Measurements from ENCODE around the gene SLC30A10. TPM values are rescaled to one million over a fixed set of nuclear protein-coding genes. Genes with fewer than 3 reads are reported as not detected.
"Not testable (repeated sequence)": the region's sequence is repeated elsewhere in the genome, so short reads cannot be mapped to it uniquely, and the experiment has no call there.

Gene SLC30A10
- polyA plus RNA-seq, 1 donor (not counting 4 experiments of a cell fraction or from before 2014, with no cell fraction given) = 0.03 TPM

- H3K36me3 ChIP-seq (ENCODE audit: control insufficient read depth in 2 of 2, extremely low read depth in 1 of 2, insufficient read depth in 2 of 2, low read length in 2 of 2) = no peaks in the 10 kb centered on the region
- H3K4me2 ChIP-seq (ENCODE audit: control insufficient read depth, extremely low read depth, insufficient read depth, low read depth, low read length) = no peak overlapping the region
- H3K9me1 ChIP-seq (ENCODE audit: control insufficient read depth, extremely low read depth, insufficient read depth, low read length) = no peaks in the 10 kb centered on the region
- H3K9me3 ChIP-seq (ENCODE audit: control insufficient read depth, low read depth, low read length) = no peaks in the 10 kb centered on the region
- no peaks in the 10 kb centered on the region for H3K27me3 ChIP-seq (ENCODE audit: control insufficient read depth, extremely low read depth, insufficient read depth, low read length)
- dilution Hi-C loops (cut with MboI; ENCODE audit: extremely low pct_ligation_motif_present, low sequenced_read_pairs) = no loop called here
- no peak overlapping the region for H3K4me3 ChIP-seq (ENCODE audit: control insufficient read depth in 2 of 3, extremely low read depth in 1 of 3, insufficient read depth in 2 of 3, low read depth in 1 of 3, low read length in 3 of 3)
- DNase-seq (ENCODE audit: low read depth, low spot score) = no peak
- no peak for FAIRE-seq
- H3K9ac ChIP-seq (ENCODE audit: control insufficient read depth, extremely low read depth, insufficient read depth, low read length) = no peak overlapping the region
- H3K79me2 ChIP-seq (ENCODE audit: control insufficient read depth, insufficient read depth, low read length) = no peaks in the 10 kb centered on the region
- H3K27ac ChIP-seq (ENCODE audit: control insufficient read depth, insufficient read depth, low read length) = no peak overlapping the region
- H2AFZ ChIP-seq (ENCODE audit: control insufficient read depth, low read length) = no peak overlapping the region
- TF ChIP-seq EZH2 (IDR thresholded peaks at IDR 0.05; ENCODE audit: low read length) (no peak), CTCF (optimal IDR thresholded peaks at IDR 0.05 in 1 of 3, IDR thresholded peaks at IDR 0.05 in 1 of 3, conservative IDR thresholded peaks at IDR 0.05 in 1 of 3; ENCODE audit: extremely low read depth in 1 of 3, insufficient read depth in 2 of 3, low read length in 3 of 3) (no peak)
- H4K20me1 ChIP-seq (ENCODE audit: control insufficient read depth, extremely low read depth, insufficient read depth, low read length) = no peaks in the 10 kb centered on the region
- no peaks in the 10 kb centered on the region for H3K4me1 ChIP-seq (ENCODE audit: control insufficient read depth, extremely low read depth, insufficient read depth, low read length)
Observed at GRCh38 chr1:219871427-219872057, 56.8 kb downstream of the SLC30A10 start.

- H3K4me1 ChIP-seq (ENCODE audit: control insufficient read depth, extremely low read depth, insufficient read depth, low read length); H2AFZ ChIP-seq (ENCODE audit: control insufficient read depth, low read length); H3K9me1 ChIP-seq (ENCODE audit: control insufficient read depth, extremely low read depth, insufficient read depth, low read length); FAIRE-seq; H3K9me3 ChIP-seq (ENCODE audit: control insufficient read depth, low read depth, low read length); DNase-seq (ENCODE audit: low read depth, low spot score); H3K79me2 ChIP-seq (ENCODE audit: control insufficient read depth, insufficient read depth, low read length); H3K4me2 ChIP-seq (ENCODE audit: control insufficient read depth, extremely low read depth, insufficient read depth, low read depth, low read length); H3K27me3 ChIP-seq (ENCODE audit: control insufficient read depth, extremely low read depth, insufficient read depth, low read length); dilution Hi-C loops (cut with MboI; ENCODE audit: extremely low pct_ligation_motif_present, low sequenced_read_pairs); H3K4me3 ChIP-seq (ENCODE audit: control insufficient read depth in 2 of 3, extremely low read depth in 1 of 3, insufficient read depth in 2 of 3, low read depth in 1 of 3, low read length in 3 of 3); H3K9ac ChIP-seq (ENCODE audit: control insufficient read depth, extremely low read depth, insufficient read depth, low read length); H3K27ac ChIP-seq (ENCODE audit: control insufficient read depth, insufficient read depth, low read length); H4K20me1 ChIP-seq (ENCODE audit: control insufficient read depth, extremely low read depth, insufficient read depth, low read length); H3K36me3 ChIP-seq (ENCODE audit: control insufficient read depth in 2 of 2, extremely low read depth in 1 of 2, insufficient read depth in 2 of 2, low read length in 2 of 2): not testable (repeated sequence)
Observed at GRCh38 chr1:219868615-219869014, 59.7 kb downstream of the SLC30A10 start.

Small RNAs within 50 kb of the gene (small RNA-seq; reads per million reads assigned to genes)
- gene RF00012 (ENCODE audit: insufficient read length in 3 of 3, low read depth in 3 of 3, low replicate concordance in 1 of 3) = 0 reads per million in 3 experiments

Other genes with a start within 250 kb of the SLC30A10 start
- 59.1 to 96.3 TPM (median 88.3 TPM) in 3 replicates for gene EPRS1, start 117.9 kb upstream of the SLC30A10 start, polyA plus RNA-seq
- 45.5 to 53.9 TPM (median 53.7 TPM) in 3 replicates for gene BPNT1, start 161.2 kb upstream of the SLC30A10 start, polyA plus RNA-seq
- gene IARS2, start 165.6 kb upstream of the SLC30A10 start, polyA plus RNA-seq = 39.7 to 69.0 TPM (median 41.8 TPM) in 3 replicates

Data from keratinocyte (primary cell).